H1 (cell line): ENCODE results near the gene TLE1. TPM values are rescaled to one million over a fixed set of nuclear protein-coding genes. Genes with fewer than 3 reads are reported as not detected.

Source experiments
- CHD7 ChIP-seq: fragments of 300-600 bp; sonication (generic); IDR thresholded peaks from 2 replicates; pipeline ENCODE4 v1.7.1; 2012; ENCODE audit warnings: low read length, moderate library complexity, mild to moderate bottlenecking, inconsistent platforms; ENCODE audit not compliant: insufficient replicate concordance
- EGR1 ChIP-seq: IDR thresholded peaks from 2 replicates; pipeline ENCODE4 v1.6.1; 2011; ENCODE audit warnings: low read depth, low read length, borderline replicate concordance
- KDM1A ChIP-seq: fragments of 200-600, 300-600 bp; sonication (generic); IDR thresholded peaks from 2 replicates; pipeline ENCODE4 v1.7.1; 2016; ENCODE audit warnings: mild to moderate bottlenecking, low read length, borderline replicate concordance
- NRF1 ChIP-seq: IDR thresholded peaks from 2 replicates; pipeline ENCODE4 v1.6.1; 2011; ENCODE audit warnings: mild to moderate bottlenecking, low read depth, low read length, improper control_type of control experiment
- SIX5 ChIP-seq: IDR thresholded peaks from 2 replicates; pipeline ENCODE4 v1.6.1; 2011; ENCODE audit warnings: mild to moderate bottlenecking, low read depth, low read length
- polyA plus RNA-seq, 7 experiments: library from polyadenylated mRNA; depleted of rRNA in 3 of 7; stranded (reverse) in 5 of 7; unstranded in 2 of 7; fragments of >200 nt in 5 of 7; fragments of 200-250 nt in 2 of 7; gene quantifications; 1 replicate in 5 of 7; 2 replicates in 1 of 7; 4 replicates in 1 of 7; pipeline versions ENCODE4 v1.2.1 to v1.2.3, GENCODE V29; 2011 to 2013; ENCODE audit warnings: missing spikeins in 2 of 7, mixed read lengths in 2 of 7
- total RNA-seq: library from RNA; stranded (reverse); fragmentation: NEBNext Ultra II Directional; extraction: Animal tissue kit (Norgen Biotek cat#: 25700); gene quantifications from 2 replicates; pipeline ENCODE4 v1.2.1, GENCODE V29; 2021

TLE1 gene
- total and polyA plus RNA-seq, 2 of the 8 experiments (the other 6 are each of a cell fraction or from before 2014, with no cell fraction given): 81.8 to 91.6 TPM

GRCh38 chr9:81557452-81558090, 131.8 kb downstream of the TLE1 start (continued):
- TF ChIP-seq CHD7: no peak
- TF ChIP-seq EGR1: no peak
- TF ChIP-seq SIX5: no peak
- TF ChIP-seq KDM1A: no peak
- no peak for TF ChIP-seq NRF1
